IMR-90 (cell line): ENCODE measurements around the gene GSG1L. TPM values are rescaled to one million over a fixed set of nuclear protein-coding genes. Genes with fewer than 3 reads are reported as not detected.

ENCODE experiments used
- ATAC-seq: fragments of 200-7000 bp; cut with Tn5 transposase; 2 replicates; pipeline ENCODE4 v1.9.1; 2020; ENCODE audit warnings: low read depth, mild to moderate bottlenecking, moderate library complexity
- BruUV-seq: library from RNA; stranded (reverse); fragments of 400-500 nt; replicated peaks from 2 replicates; lab custom pipeline; 2021; lab: Mats Ljungman, UMichigan
- CTCF ChIA-PET: fragments of 300-600 bp; formaldehyde crosslinking; extraction: SDS; loops from one replicate; lab custom pipeline; 2021; ENCODE audit warnings: antibody characterized with exemption; lab: Yijun Ruan, JAX
- POLR2A ChIA-PET: fragments of 300-600 bp; sonication (Branson Sonifier 250); formaldehyde crosslinking; loops from one replicate; lab custom pipeline; 2022; ENCODE audit warnings: antibody characterized with exemption; ENCODE audit not compliant: unreplicated experiment; lab: Charles Lee
- DNase-seq: peaks from one replicate; pipeline ENCODE4 v3.0.0; 2013
- H2AFZ ChIP-seq: replicated peaks from 2 replicates; pipeline ENCODE3; 2013; ENCODE audit warnings: low read length, mild to moderate bottlenecking; ENCODE audit not compliant: poor library complexity
- H2AK5ac ChIP-seq: 2 replicates; pipeline ENCODE4 v1.6.1; 2013; ENCODE audit warnings: low read depth, low read length, inconsistent platforms
- H2AK9ac ChIP-seq: replicated peaks from 2 replicates; pipeline ENCODE3; 2013; ENCODE audit warnings: mild to moderate bottlenecking, low read depth, low read length, moderate library complexity; ENCODE audit not compliant: poor library complexity
- H2BK120ac ChIP-seq: 2 replicates; pipeline ENCODE4 v1.6.1; 2013; ENCODE audit warnings: low read depth, low read length, inconsistent platforms
- H2BK15ac ChIP-seq: 3 replicates; pipeline ENCODE4 v1.6.1; 2013; ENCODE audit warnings: low read depth, low read length, inconsistent platforms
- H2BK20ac ChIP-seq: 2 replicates; pipeline ENCODE4 v1.6.1; 2013; ENCODE audit warnings: low read depth, mild to moderate bottlenecking, inconsistent platforms, low read length, moderate library complexity
- H2BK5ac ChIP-seq: 2 replicates; pipeline ENCODE4 v1.6.1; 2013; ENCODE audit warnings: mild to moderate bottlenecking, low read depth, low read length, inconsistent platforms; ENCODE audit not compliant: poor library complexity, severe bottlenecking
- H3K14ac ChIP-seq: replicated peaks from 2 replicates; pipeline ENCODE4 v1.6.1; 2013; ENCODE audit warnings: low read depth, low read length, inconsistent platforms
- H3K18ac ChIP-seq: 2 replicates; pipeline ENCODE4 v1.6.1; 2013; ENCODE audit warnings: low read depth, low read length, control low read depth
- H3K23ac ChIP-seq: 2 replicates; pipeline ENCODE4 v1.6.1; 2013; ENCODE audit warnings: low read depth, low read length, inconsistent platforms
- H3K27ac ChIP-seq: 2 replicates; pipeline ENCODE4 v1.5.1; 2013; ENCODE audit warnings: mild to moderate bottlenecking, control low read depth, low read length; ENCODE audit not compliant: insufficient read depth
- H3K27me3 ChIP-seq: 2 replicates; pipeline ENCODE4 v1.6.1; 2013; ENCODE audit warnings: low read length; ENCODE audit not compliant: control insufficient read depth, insufficient read depth
- H3K36me3 ChIP-seq: 2 replicates; pipeline ENCODE4 v1.6.1; 2013; ENCODE audit warnings: low read length, mixed read lengths; ENCODE audit not compliant: control insufficient read depth, insufficient read depth
- H3K4ac ChIP-seq: 2 replicates; pipeline ENCODE4 v1.6.1; 2013; ENCODE audit warnings: low read depth, low read length, inconsistent platforms
- H3K4me1 ChIP-seq: 2 replicates; pipeline ENCODE4 v1.6.1; 2013; ENCODE audit warnings: low read length, mixed read lengths; ENCODE audit not compliant: control insufficient read depth, insufficient read depth
- H3K4me2 ChIP-seq: 2 replicates; pipeline ENCODE4 v1.6.1; 2013; ENCODE audit warnings: low read depth, mild to moderate bottlenecking, control low read depth, low read length, moderate library complexity
- H3K4me3 ChIP-seq: 2 replicates; pipeline ENCODE4 v1.5.1; 2013; ENCODE audit warnings: low read depth, mild to moderate bottlenecking, control low read depth, low read length, moderate library complexity; ENCODE audit not compliant: insufficient read depth
- H3K56ac ChIP-seq: 2 replicates; pipeline ENCODE4 v1.6.1; 2013; ENCODE audit warnings: low read length, inconsistent platforms; ENCODE audit not compliant: insufficient read depth; ENCODE audit errors: extremely low read depth
- H3K79me1 ChIP-seq, 2 experiments: 2 replicates each; pipeline ENCODE4 v1.6.1; 2013; ENCODE audit warnings: low read length in 2 of 2, inconsistent platforms in 1 of 2, low read depth in 1 of 2
- H3K9ac ChIP-seq: 2 replicates; pipeline ENCODE4 v1.6.1; 2013; ENCODE audit warnings: low read depth, low read length, control low read depth
- H3K9me1 ChIP-seq: 2 replicates; pipeline ENCODE4 v1.6.1; 2013; ENCODE audit warnings: low read length, inconsistent platforms; ENCODE audit not compliant: insufficient read depth
- H3K9me3 ChIP-seq: 2 replicates; pipeline ENCODE4 v1.6.1; 2013; ENCODE audit warnings: low read length; ENCODE audit not compliant: control insufficient read depth, insufficient read depth
- H4K20me1 ChIP-seq: 2 replicates; pipeline ENCODE4 v1.6.1; 2013; ENCODE audit warnings: low read length, inconsistent platforms; ENCODE audit not compliant: insufficient read depth
- H4K5ac ChIP-seq: 2 replicates; pipeline ENCODE4 v1.6.1; 2013; ENCODE audit warnings: mild to moderate bottlenecking, low read depth, low read length, control low read depth
- H4K8ac ChIP-seq, 2 experiments: 2 replicates each; pipeline ENCODE4 v1.6.1; 2013; ENCODE audit warnings: low read depth in 2 of 2, low read length in 2 of 2, control low read depth in 1 of 2, inconsistent platforms in 1 of 2
- H4K91ac ChIP-seq: 2 replicates; pipeline ENCODE4 v1.6.1; 2013; ENCODE audit warnings: low read depth, low read length, inconsistent platforms; ENCODE audit not compliant: insufficient read depth
- CEBPB ChIP-seq: IDR thresholded peaks from 2 replicates; pipeline ENCODE4 v1.6.1; 2012; ENCODE audit warnings: low read depth, low read length, improper control_type of control experiment
- MXI1 ChIP-seq: IDR thresholded peaks from 2 replicates; pipeline ENCODE4 v1.6.1; 2012; ENCODE audit warnings: low read depth, mild to moderate bottlenecking, low read length, moderate library complexity, borderline replicate concordance
- RCOR1 ChIP-seq: IDR thresholded peaks from 2 replicates; pipeline ENCODE4 v1.6.1; 2012; ENCODE audit warnings: mild to moderate bottlenecking, low read length, improper control_type of control experiment; ENCODE audit not compliant: insufficient replicate concordance
- WGBS, 2 experiments: methylation state at CpG; one replicate each; pipeline versions ENCODE4 v1.1.5 to v1.1.7; 2013; ENCODE audit warnings: missing lambda C conversion rate in 2 of 2; ENCODE audit not compliant: insufficient read length in 1 of 2; ENCODE audit errors: extremely low coverage in 2 of 2; 5-methylcytosine and 5-hydroxymethylcytosine counted together
- dilution Hi-C: fragments of 300-500 bp; cut with HindIII; formaldehyde crosslinking; loops from one replicate; pipeline ENCODE4 v1.14.3; 2018; ENCODE audit warnings: low sequenced_read_pairs; ENCODE audit not compliant: unreplicated experiment
- in situ Hi-C: fragments of 300-500 bp; cut with MboI; formaldehyde crosslinking; loops from 3 replicates; pipeline ENCODE4 v1.14.3; 2019; ENCODE audit warnings: low sequenced_read_pairs, inconsistent platforms, mixed read lengths
- intact Hi-C: fragments of 100-400 bp; cut with micrococcal nuclease; formaldehyde crosslinking; loops from 2 replicates; pipeline ENCODE4 v1.10.0; 2022
- polyA plus RNA-seq, 3 experiments: library from polyadenylated mRNA; depleted of rRNA; stranded (reverse); fragments of >200 nt; gene quantifications; 2 replicates each; pipeline ENCODE4 v1.2.3, GENCODE V29; 2012; ENCODE audit warnings: low replicate concordance in 1 of 3
- total RNA-seq: library from RNA; depleted of rRNA; stranded (reverse); fragments of >200 nt; gene quantifications from 2 replicates; pipeline ENCODE4 v1.2.3, GENCODE V29; 2012

The GSG1L gene
- total and polyA plus RNA-seq, 2 of the 4 experiments (the other 2 are of a cell fraction) = not detected

DNA sequence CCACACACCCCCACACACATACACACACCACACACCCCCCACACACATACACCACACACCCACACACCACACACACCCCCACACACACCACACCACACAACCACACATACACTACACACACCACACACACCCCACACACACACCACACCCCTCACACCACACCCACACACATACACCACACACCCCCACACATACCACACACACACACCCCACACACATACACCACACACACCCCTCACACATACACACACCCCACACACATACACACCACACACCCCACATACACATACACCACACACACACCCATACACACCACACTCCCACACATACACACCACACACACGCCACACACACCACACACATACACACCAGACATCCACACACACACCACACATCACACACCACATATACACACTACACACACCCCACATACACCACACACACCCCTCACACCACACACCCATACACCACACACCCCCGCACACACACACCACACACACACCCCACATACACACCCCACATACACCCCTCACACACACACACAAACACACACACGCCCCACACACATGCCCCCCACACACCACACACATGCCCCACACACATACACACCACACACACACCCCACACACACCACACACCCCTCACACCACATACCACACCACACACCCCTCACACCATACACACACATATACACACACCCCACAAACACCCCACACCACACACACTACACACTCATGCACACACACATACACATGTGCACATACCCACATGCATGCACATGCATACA lies 25.9 kb upstream of the GSG1L start:
- H3K9me3 ChIP-seq = no peaks in the 10 kb centered on the region
- peaks cover 5% of the 10 kb centered on the region for H3K36me3 ChIP-seq
- peak overlapping the region; percentile 90 for H2BK5ac ChIP-seq
- peak overlapping the region; percentile 61 for H2AFZ ChIP-seq
- in situ Hi-C loops = no loop called here
- H3K18ac ChIP-seq = no peak overlapping the region
- H3K4ac ChIP-seq = no peak overlapping the region
- H4K8ac ChIP-seq = no peak overlapping the region
- ChIA-PET POLR2A (no interaction called here), CTCF (no interaction called here)
- no peak overlapping the region for H3K4me3 ChIP-seq
- H4K20me1 ChIP-seq = peaks cover 20% of the 10 kb centered on the region
- peaks cover 6% of the 10 kb centered on the region for H3K4me1 ChIP-seq
- H2AK9ac ChIP-seq = peak overlapping the region; percentile 13
- H2BK15ac ChIP-seq = no peak overlapping the region
- no peak for ATAC-seq
- H3K9me1 ChIP-seq = peaks cover 15% of the 10 kb centered on the region
- no peak for DNase-seq
- no peak overlapping the region for H4K91ac ChIP-seq
- TF ChIP-seq CEBPB (no peak), RCOR1 (no peak), MXI1 (no peak)
- H3K14ac ChIP-seq = no peak overlapping the region
- H2BK120ac ChIP-seq = no peak overlapping the region
- intact Hi-C loops = no loop called here
- no peak overlapping the region for H4K5ac ChIP-seq
- H3K4me2 ChIP-seq = no peak overlapping the region
- dilution Hi-C loops = no loop called here
- no peak overlapping the region for H3K56ac ChIP-seq
- H3K27ac ChIP-seq = no peak overlapping the region
- no TSS peak for BruUV-seq
- no peaks in the 10 kb centered on the region for H3K27me3 ChIP-seq
- no peak overlapping the region for H2BK20ac ChIP-seq
- H2AK5ac ChIP-seq = peak overlapping the region; percentile 84; the same call in 1 of the 2 replicates
- H3K9ac ChIP-seq = no peak overlapping the region
- H3K23ac ChIP-seq = no peak overlapping the region
- whole genome bisulfite sequencing, 2 experiments = 86% methylated on average over 2 of the region's 3 CpGs; no CpG with 5 or more reads in 1 of the 2 experiments
- H3K79me1 ChIP-seq = peaks cover 0 to 22% of the 10 kb centered on the region in 2 experiments; a peak in 2 of 4 replicates
